ENCODE data around the gene GAL. TPM values are rescaled to one million over a fixed set of nuclear protein-coding genes. Genes with fewer than 3 reads are reported as not detected.

Gene GAL
- total RNA-seq, 1 donor from 2014 or later, result 15.9 TPM

- Mint-ChIP-seq H3K27ac (ENCODE audit: unreplicated experiment) (no peak overlapping the region), H3K4me1 (ENCODE audit: unreplicated experiment) (no peaks in the 10 kb centered on the region), H3K4me3 (ENCODE audit: unreplicated experiment) (no peak overlapping the region), H3K9me3 (ENCODE audit: unreplicated experiment) (peaks cover 13% of the 10 kb centered on the region), H3K27me3 (ENCODE audit: unreplicated experiment) (peaks cover 1% of the 10 kb centered on the region), H3K36me3 (ENCODE audit: low read depth, unreplicated experiment) (peaks cover 12% of the 10 kb centered on the region)
- no peak for TF ChIP-seq CTCF (IDR thresholded peaks at IDR 0.05; ENCODE audit: unreplicated experiment)
- no peak for DNase-seq (ENCODE audit: low spot score)
These were observed 40.8 kb upstream of the GAL start for GRCh38 chr11:68643585-68643984.

- Mint-ChIP-seq H3K4me3 (ENCODE audit: unreplicated experiment) (no peak overlapping the region), H3K27ac (ENCODE audit: unreplicated experiment) (no peak overlapping the region), H3K4me1 (ENCODE audit: unreplicated experiment) (no peaks in the 10 kb centered on the region), H3K27me3 (ENCODE audit: unreplicated experiment) (no peaks in the 10 kb centered on the region), H3K9me3 (ENCODE audit: unreplicated experiment) (peaks cover 13% of the 10 kb centered on the region), H3K36me3 (ENCODE audit: low read depth, unreplicated experiment) (peaks cover 12% of the 10 kb centered on the region)
- no peak for TF ChIP-seq CTCF (IDR thresholded peaks at IDR 0.05; ENCODE audit: unreplicated experiment)
- no peak for DNase-seq (ENCODE audit: low spot score)
These were observed 37.5 kb upstream of the GAL start for GRCh38 chr11:68646832-68647231.

- Mint-ChIP-seq H3K36me3 (ENCODE audit: low read depth, unreplicated experiment) (peaks cover 4% of the 10 kb centered on the region), H3K27me3 (ENCODE audit: unreplicated experiment) (peaks cover 2% of the 10 kb centered on the region)
These were observed 34.3 kb upstream of the GAL start for GRCh38 chr11:68649851-68650555.

GRCh38 chr11:68650801-68651200 lies 33.5 kb upstream of the GAL start:
- Mint-ChIP-seq H3K36me3 (ENCODE audit: low read depth, unreplicated experiment) (peaks cover 9% of the 10 kb centered on the region), H3K27ac (ENCODE audit: unreplicated experiment) (no peak overlapping the region), H3K4me1 (ENCODE audit: unreplicated experiment) (no peaks in the 10 kb centered on the region), H3K9me3 (ENCODE audit: unreplicated experiment) (peaks cover 12% of the 10 kb centered on the region), H3K27me3 (ENCODE audit: unreplicated experiment) (peaks cover 2% of the 10 kb centered on the region), H3K4me3 (ENCODE audit: unreplicated experiment) (no peak overlapping the region)
- DNase-seq (ENCODE audit: low spot score), result no peak
- TF ChIP-seq CTCF (IDR thresholded peaks at IDR 0.05; ENCODE audit: unreplicated experiment), result no peak

More at GRCh38 chr11:68649851-68650555, 34.3 kb upstream of the GAL start:
- DNase-seq (ENCODE audit: low spot score), result no peak
- Mint-ChIP-seq H3K27ac (ENCODE audit: unreplicated experiment) (no peak overlapping the region), H3K4me1 (ENCODE audit: unreplicated experiment) (no peaks in the 10 kb centered on the region), H3K9me3 (ENCODE audit: unreplicated experiment) (peaks cover 7% of the 10 kb centered on the region), H3K4me3 (ENCODE audit: unreplicated experiment) (no peak overlapping the region)
- TF ChIP-seq CTCF (IDR thresholded peaks at IDR 0.05; ENCODE audit: unreplicated experiment), result no peak

- no peaks in the 10 kb centered on the region for H3K4me1 Mint-ChIP-seq (ENCODE audit: unreplicated experiment)
- H3K4me3 Mint-ChIP-seq (ENCODE audit: unreplicated experiment), result no peak overlapping the region
- no peak for TF ChIP-seq CTCF (IDR thresholded peaks at IDR 0.05; ENCODE audit: unreplicated experiment)
- H3K27ac Mint-ChIP-seq (ENCODE audit: unreplicated experiment), result no peak overlapping the region
- DNase-seq (ENCODE audit: low spot score), result no peak
- H3K27me3 Mint-ChIP-seq (ENCODE audit: unreplicated experiment), result peaks cover 4% of the 10 kb centered on the region
- peaks cover 12% of the 10 kb centered on the region for H3K9me3 Mint-ChIP-seq (ENCODE audit: unreplicated experiment)
- H3K36me3 Mint-ChIP-seq (ENCODE audit: low read depth, unreplicated experiment), result peaks cover 9% of the 10 kb centered on the region
These were observed 32.9 kb upstream of the GAL start for GRCh38 chr11:68651208-68651984.

All from endothelial cell (in vitro differentiated cells).